Stimulated activated CD4-positive, alpha-beta T cell treated with anti-CD3 and anti-CD28 coated beads, Interleukin-4, amount 100 ng/mL, for 4 hours (primary cell): ENCODE measurements around the gene CD69.

Experiments used
- DNase-seq, 2 experiments: peaks; one replicate each; pipeline ENCODE4 v3.0.0-alpha.2; 2020

CD69 gene

GRCh38 chr12:9760699-9761418, at the start of gene CD69:
TSS of gene CD69 (minus strand) at chr12:9760901. CDS start at chr12:9760820, 81 bp downstream.
- peak; percentile 56 to 87 for DNase-seq

- DNase-seq = no peak
These were observed 49.2 kb upstream of the CD69 start for GRCh38 chr12:9809866-9810265.

- no peak for DNase-seq
These were observed 48.6 kb upstream of the CD69 start for GRCh38 chr12:9809338-9809737.

- no peak for DNase-seq
These were observed 47.8 kb upstream of the CD69 start for GRCh38 chr12:9808504-9808903.

GRCh38 chr12:9806714-9807113, 46.0 kb upstream of the CD69 start:
- DNase-seq = no peak

GRCh38 chr12:9805883-9806282, 45.2 kb upstream of the CD69 start:
- DNase-seq = no peak

- no peak for DNase-seq
These were observed 39.3 kb upstream of the CD69 start for GRCh38 chr12:9799961-9800360.

GRCh38 chr12:9797722-9798619, 37.3 kb upstream of the CD69 start:
- DNase-seq = peak; percentile 23 to 76

GRCh38 chr12:9796971-9797370, 36.3 kb upstream of the CD69 start:
- DNase-seq = no peak

- no peak for DNase-seq
These were observed 35.6 kb upstream of the CD69 start for GRCh38 chr12:9796346-9796745.

GRCh38 chr12:9795945-9796344, 35.2 kb upstream of the CD69 start:
- no peak for DNase-seq

GRCh38 chr12:9794484-9795093, 33.9 kb upstream of the CD69 start:
- no peak for DNase-seq

- DNase-seq = no peak
These were observed 33.2 kb upstream of the CD69 start for GRCh38 chr12:9793779-9794395.

- no peak for DNase-seq
These were observed 32.4 kb upstream of the CD69 start for GRCh38 chr12:9792961-9793617.

- DNase-seq = no peak
These were observed 31.6 kb upstream of the CD69 start for GRCh38 chr12:9792185-9792900.

- no peak for DNase-seq
These were observed 26.3 kb upstream of the CD69 start for GRCh38 chr12:9786726-9787717.

GRCh38 chr12:9784816-9785215, 24.1 kb upstream of the CD69 start:
- no peak for DNase-seq

- no peak for DNase-seq
These were observed 23.6 kb upstream of the CD69 start for GRCh38 chr12:9784326-9784725.

GRCh38 chr12:9782547-9783382, 22.1 kb upstream of the CD69 start:
- DNase-seq = no peak

GRCh38 chr12:9781360-9781759, 20.7 kb upstream of the CD69 start:
- no peak for DNase-seq
